GM12891 (cell line): ENCODE data around the gene DPY19L3.

Experiments
- POLR2A ChIP-seq: IDR thresholded peaks from 2 replicates; pipeline ENCODE4 v1.6.1; 2011; ENCODE audit warnings: low read depth, low read length, control low read depth
- POLR2AphosphoS5 ChIP-seq: IDR thresholded peaks from 2 replicates; pipeline ENCODE4 v1.6.1; 2011; ENCODE audit warnings: low read depth, low read length, control low read depth
- SPI1 ChIP-seq: IDR thresholded peaks from 2 replicates; pipeline ENCODE4 v1.6.1; 2011; ENCODE audit warnings: low read depth, low read length, control low read depth
- TAF1 ChIP-seq: IDR thresholded peaks from 2 replicates; pipeline ENCODE4 v1.6.1; 2011; ENCODE audit warnings: low read depth, low read length, control low read depth

DNA sequence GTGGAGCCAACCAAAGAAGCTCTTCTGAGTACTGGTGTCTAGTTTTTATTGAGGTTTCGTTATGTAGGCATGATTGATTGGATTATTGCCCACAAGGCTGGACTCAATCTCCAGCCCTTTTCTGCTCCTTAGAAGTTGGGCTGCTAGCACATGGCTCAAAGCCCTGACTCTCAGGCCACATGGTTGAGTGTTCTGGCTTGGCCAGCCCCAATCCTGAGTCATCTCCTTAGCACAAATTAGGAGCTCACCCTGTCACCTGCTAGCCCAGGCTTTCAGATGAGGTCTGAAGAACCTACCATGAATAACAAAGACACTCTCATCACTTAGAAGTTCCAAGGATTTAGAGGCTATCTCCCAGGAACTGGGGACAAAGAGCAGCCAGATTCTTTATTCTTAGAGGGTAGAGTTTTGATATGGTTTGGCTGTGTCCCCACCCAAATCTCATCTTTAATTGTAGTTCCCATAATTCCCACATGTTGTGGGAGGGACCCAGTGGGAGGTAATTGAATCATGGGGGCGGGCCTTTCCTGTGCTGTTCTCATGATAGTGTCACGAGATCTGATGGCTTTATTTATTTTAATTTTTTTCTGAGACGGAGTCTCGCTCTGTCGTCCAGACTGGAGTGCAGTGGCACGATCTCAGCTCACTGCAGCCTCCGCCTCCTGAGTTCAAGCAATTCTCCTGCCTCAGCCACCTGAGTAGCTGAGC is 11.3 kb downstream of the DPY19L3 start:
- no peak for TF ChIP-seq POLR2AphosphoS5
- TF ChIP-seq POLR2A = no peak
- no peak for TF ChIP-seq TAF1
- TF ChIP-seq SPI1 = no peak
